KMS-11 (cell line): ENCODE data around the gene GCKR.

Experiments used
- H2AFZ ChIP-seq: fragments of 200-600 bp; sonication (generic); 2 replicates; pipeline ENCODE4 v1.6.1; 2016; ENCODE audit warnings: antibody characterized with exemption, mixed run types, low read depth
- H3K27ac ChIP-seq: fragments of 200-600 bp; sonication (generic); 2 replicates; pipeline ENCODE4 v1.6.1; 2016; ENCODE audit warnings: mild to moderate bottlenecking, mixed run types
- H3K27me3 ChIP-seq: fragments of 200-600 bp; sonication (generic); 2 replicates; pipeline ENCODE4 v1.6.1; 2017; ENCODE audit warnings: mild to moderate bottlenecking, low read depth, mixed run types, moderate library complexity; ENCODE audit not compliant: insufficient read depth
- H3K36me3 ChIP-seq: fragments of 200-600 bp; sonication (generic); 2 replicates; pipeline ENCODE4 v1.6.1; 2017; ENCODE audit warnings: mild to moderate bottlenecking, mixed run types; ENCODE audit not compliant: insufficient read depth
- H3K4me1 ChIP-seq: fragments of 200-600 bp; sonication (generic); 2 replicates; pipeline ENCODE4 v1.6.1; 2016; ENCODE audit warnings: mild to moderate bottlenecking, low read depth, mixed run types; ENCODE audit not compliant: poor library complexity, severe bottlenecking
- H3K4me2 ChIP-seq: fragments of 200-600 bp; sonication (generic); 2 replicates; pipeline ENCODE4 v1.7.0; 2016; ENCODE audit warnings: mild to moderate bottlenecking, mixed run types
- H3K4me3 ChIP-seq: fragments of 200-600 bp; sonication (generic); IDR thresholded peaks from 2 replicates; pipeline ENCODE4 v1.6.1; 2017; ENCODE audit warnings: low read depth, low read length, mixed read lengths; ENCODE audit not compliant: insufficient read depth
- H3K79me2 ChIP-seq: fragments of 200-600 bp; sonication (generic); 2 replicates; pipeline ENCODE4 v1.6.1; 2016; ENCODE audit warnings: low read depth, mixed run types; ENCODE audit not compliant: insufficient read depth
- H3K9ac ChIP-seq: fragments of 200-600 bp; sonication (generic); 2 replicates; pipeline ENCODE4 v1.6.1; 2016; ENCODE audit warnings: mild to moderate bottlenecking, mixed run types
- H4K20me1 ChIP-seq: fragments of 200-600 bp; sonication (generic); 2 replicates; pipeline ENCODE4 v1.6.1; 2016; ENCODE audit warnings: mild to moderate bottlenecking, mixed run types; ENCODE audit not compliant: insufficient read depth
- CTCF ChIP-seq: fragments of 200-600 bp; sonication (generic); conservative IDR thresholded peaks from 2 replicates; pipeline ENCODE4 v1.6.1; 2017; ENCODE audit warnings: low read depth, mild to moderate bottlenecking, antibody characterized with exemption, low read length, moderate library complexity, mixed read lengths

GCKR gene

GRCh38 chr2:27461118-27461517 lies 35.5 kb upstream of the GCKR start:
- TF ChIP-seq CTCF = no peak
- no peaks in the 10 kb centered on the region for H3K4me1 ChIP-seq
- no peaks in the 10 kb centered on the region for H4K20me1 ChIP-seq
- no peak overlapping the region for H3K4me3 ChIP-seq
- H3K4me2 ChIP-seq = no peak overlapping the region
- H3K79me2 ChIP-seq = no peaks in the 10 kb centered on the region
- no peak overlapping the region for H3K27ac ChIP-seq
- no peak overlapping the region for H3K9ac ChIP-seq
- H2AFZ ChIP-seq = no peak overlapping the region
- H3K27me3 ChIP-seq = no peaks in the 10 kb centered on the region
- no peaks in the 10 kb centered on the region for H3K36me3 ChIP-seq

DNA sequence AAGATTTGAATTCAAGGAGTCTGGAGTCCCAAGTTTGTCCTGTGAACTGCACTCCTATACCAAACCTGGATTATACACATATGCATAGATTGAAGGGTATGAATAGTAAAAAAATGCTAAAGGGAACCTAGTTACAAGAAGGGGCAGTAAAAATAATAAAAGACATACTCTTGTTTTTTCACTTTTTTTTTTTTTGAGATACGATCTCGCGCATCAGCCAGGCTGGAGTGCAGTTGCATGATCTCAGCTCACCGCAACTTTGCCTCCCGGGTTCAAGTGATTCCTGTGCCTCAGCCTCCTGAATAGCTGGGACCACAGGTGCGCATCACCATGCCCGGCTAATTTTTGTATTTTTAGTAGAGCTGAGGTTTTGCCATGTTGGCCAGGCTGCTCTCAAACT lies 32.2 kb upstream of the GCKR start:
- H3K36me3 ChIP-seq = no peaks in the 10 kb centered on the region
- H3K4me3 ChIP-seq = no peak overlapping the region
- no peak overlapping the region for H3K4me2 ChIP-seq
- H2AFZ ChIP-seq = no peak overlapping the region
- no peaks in the 10 kb centered on the region for H3K4me1 ChIP-seq
- no peak overlapping the region for H3K27ac ChIP-seq
- no peaks in the 10 kb centered on the region for H3K27me3 ChIP-seq
- no peaks in the 10 kb centered on the region for H4K20me1 ChIP-seq
- H3K79me2 ChIP-seq = no peaks in the 10 kb centered on the region
- no peak for TF ChIP-seq CTCF
- no peak overlapping the region for H3K9ac ChIP-seq

GRCh38 chr2:27471961-27472360 lies 24.7 kb upstream of the GCKR start:
- TF ChIP-seq CTCF = no peak

DNA sequence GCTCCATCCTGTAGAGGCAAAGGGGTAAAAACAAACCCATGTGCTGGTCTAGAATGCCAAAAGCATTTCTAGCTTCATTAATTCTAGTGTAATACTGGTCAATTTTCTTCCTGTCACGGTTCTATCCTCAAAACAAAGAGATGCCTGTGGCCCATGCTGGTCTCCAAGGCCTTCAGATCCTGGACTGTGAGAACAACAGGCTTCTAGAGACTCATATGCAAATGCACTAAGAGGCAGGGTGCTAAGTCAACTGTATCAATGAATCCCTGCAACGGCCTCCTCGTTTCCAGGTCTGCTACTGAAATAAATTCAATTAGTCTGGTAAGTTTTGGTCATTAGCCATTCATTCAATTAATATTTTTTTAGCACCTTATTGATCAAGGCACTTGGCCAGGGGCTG lies 11.1 kb upstream of the GCKR start:
- H3K9ac ChIP-seq = no peak overlapping the region
- no peaks in the 10 kb centered on the region for H3K36me3 ChIP-seq
- H3K4me3 ChIP-seq = no peak overlapping the region
- peaks cover 10% of the 10 kb centered on the region for H3K4me1 ChIP-seq
- H3K27ac ChIP-seq = no peak overlapping the region
- no peak overlapping the region for H3K4me2 ChIP-seq
- no peaks in the 10 kb centered on the region for H3K79me2 ChIP-seq
- no peak for TF ChIP-seq CTCF
- H3K27me3 ChIP-seq = no peaks in the 10 kb centered on the region
- H4K20me1 ChIP-seq = no peaks in the 10 kb centered on the region
- H2AFZ ChIP-seq = no peak overlapping the region

More at GRCh38 chr2:27471961-27472360, 24.7 kb upstream of the GCKR start:
- Histone ChIP-seq H3K4me2 (no peak overlapping the region), H4K20me1 (no peaks in the 10 kb centered on the region), H3K27ac (no peak overlapping the region), H3K4me1 (no peaks in the 10 kb centered on the region), H3K27me3 (no peaks in the 10 kb centered on the region), H3K79me2 (no peaks in the 10 kb centered on the region), H3K9ac (no peak overlapping the region), H3K36me3 (no peaks in the 10 kb centered on the region), H3K4me3 (no peak overlapping the region), H2AFZ (no peak overlapping the region)
